KG1 (cell line): ENCODE measurements around the gene GLDN.
A peak's percentile ranks its signal among the peaks of the same experiment; 100 is the strongest.

Experiments used
- DNase-seq: peaks from one replicate; lab custom pipeline; 2025; lab: John Stamatoyannopoulos, UW

The GLDN gene

DNA sequence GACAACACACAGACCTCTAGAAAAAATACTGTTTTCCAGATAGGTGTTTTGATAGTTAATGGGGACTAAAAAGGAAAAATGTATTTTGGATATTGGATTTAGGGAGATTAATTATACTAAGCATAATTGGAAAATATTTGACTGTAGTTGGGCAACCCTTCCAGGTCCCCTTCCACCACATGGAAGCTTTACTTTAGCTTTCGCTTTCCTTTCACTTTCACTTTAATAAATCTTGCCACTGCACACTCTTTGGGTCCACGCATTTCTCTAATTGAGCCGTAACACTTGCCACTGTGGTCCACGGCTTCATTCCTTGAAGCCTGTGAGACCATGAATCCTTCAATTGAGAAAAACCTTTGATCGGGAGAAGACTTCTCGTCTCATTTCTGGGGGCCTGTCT, 15.5 kb downstream of the GLDN start:
- DNase-seq = no peak

DNA sequence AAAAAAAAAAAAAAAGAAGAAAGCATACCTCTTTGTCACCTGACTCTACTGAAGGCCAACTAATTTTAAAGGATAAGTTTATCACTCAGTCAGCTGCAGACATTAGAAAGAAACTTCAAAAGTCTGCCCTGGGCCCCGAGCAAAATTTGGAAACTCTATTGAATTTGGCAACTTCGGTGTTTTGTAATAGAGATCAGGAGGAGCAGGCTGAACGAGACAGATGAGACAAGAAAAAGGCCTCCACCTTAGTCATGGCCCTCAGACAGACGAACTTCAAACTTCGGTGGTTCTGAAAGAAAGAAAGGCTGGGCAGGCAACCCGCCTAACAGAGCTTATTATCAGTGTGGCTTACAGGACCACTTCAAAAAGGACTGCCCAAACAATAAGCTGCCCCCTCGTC, 18.5 kb downstream of the GLDN start:
- DNase-seq = no peak

DNA sequence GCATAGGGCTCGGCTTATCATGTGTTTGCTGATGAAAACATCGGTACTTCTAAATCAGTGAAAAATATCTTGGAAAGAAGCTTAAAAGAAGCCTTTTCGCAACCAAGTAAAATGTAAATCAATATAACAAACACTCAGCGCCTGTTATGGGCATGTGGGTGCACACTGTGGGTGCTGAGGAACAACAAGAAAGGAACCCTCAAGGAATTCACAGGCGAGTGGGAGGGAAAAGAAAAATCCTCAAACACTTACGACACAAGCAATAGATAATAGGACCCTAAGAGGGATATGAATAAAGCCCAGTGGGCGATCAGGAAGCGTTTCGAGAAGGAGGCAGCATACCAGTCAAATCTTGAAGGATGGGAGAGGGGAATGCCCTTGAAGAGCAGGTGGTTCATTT, 21.9 kb downstream of the GLDN start:
- DNase-seq = no peak

DNA sequence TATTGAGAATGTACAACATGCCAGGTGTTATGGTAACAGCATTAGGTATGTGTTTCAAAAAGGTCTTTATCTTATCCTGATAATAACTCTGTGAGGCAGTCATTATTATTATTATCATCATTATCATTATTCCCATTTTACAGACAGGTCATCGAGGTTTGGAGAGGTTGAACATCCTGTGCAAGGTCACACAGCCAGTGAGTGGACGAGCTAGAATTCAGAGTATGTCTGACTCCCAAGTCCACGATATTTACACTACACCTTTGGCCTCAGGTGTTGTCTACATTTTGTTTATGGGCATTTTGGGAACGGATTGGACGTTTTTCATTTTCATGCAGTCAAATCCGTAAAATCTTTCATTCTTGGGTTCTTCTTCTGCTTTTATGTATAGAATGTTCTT, 24.0 kb downstream of the GLDN start:
- no peak for DNase-seq

DNA sequence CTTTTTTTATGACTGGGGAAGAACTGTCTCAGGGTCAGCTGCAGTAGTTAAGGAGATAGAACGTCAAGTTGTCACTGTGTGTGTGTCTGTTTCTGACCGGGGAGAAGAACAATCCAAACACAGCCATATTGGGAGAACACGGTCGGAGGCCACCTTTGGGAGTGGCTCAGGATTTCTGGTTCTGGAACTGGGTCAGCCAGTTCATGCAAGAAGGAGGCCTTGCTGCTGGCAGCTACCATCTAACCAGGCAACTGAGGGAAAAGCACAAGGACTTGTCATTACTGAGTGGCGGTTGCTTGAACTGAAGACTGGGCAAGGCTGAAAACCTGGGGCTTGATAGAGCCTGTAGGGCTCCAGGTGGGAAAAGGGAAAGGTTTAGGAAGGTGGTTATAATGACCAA, 24.6 kb downstream of the GLDN start:
- no peak for DNase-seq

DNA sequence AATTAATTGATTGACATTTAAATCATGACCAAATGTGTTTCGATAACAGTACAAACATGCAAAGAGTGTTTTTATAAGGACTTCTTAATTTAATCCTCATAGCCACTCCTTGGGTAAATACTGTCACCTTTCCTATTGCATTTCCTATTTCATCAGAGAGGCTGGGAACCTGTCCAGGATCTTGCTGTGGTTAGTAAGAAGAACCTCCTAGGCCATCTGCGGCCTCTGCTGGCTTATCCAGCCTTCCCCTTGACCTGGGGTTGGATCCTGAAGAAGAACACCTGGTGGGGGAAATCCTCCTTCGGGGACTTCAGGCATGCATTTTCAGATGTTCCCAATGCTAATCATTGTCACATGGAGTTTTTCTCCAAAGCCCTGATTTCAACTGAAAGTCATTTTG, 25.5 kb downstream of the GLDN start:
- DNase-seq = no peak

DNA sequence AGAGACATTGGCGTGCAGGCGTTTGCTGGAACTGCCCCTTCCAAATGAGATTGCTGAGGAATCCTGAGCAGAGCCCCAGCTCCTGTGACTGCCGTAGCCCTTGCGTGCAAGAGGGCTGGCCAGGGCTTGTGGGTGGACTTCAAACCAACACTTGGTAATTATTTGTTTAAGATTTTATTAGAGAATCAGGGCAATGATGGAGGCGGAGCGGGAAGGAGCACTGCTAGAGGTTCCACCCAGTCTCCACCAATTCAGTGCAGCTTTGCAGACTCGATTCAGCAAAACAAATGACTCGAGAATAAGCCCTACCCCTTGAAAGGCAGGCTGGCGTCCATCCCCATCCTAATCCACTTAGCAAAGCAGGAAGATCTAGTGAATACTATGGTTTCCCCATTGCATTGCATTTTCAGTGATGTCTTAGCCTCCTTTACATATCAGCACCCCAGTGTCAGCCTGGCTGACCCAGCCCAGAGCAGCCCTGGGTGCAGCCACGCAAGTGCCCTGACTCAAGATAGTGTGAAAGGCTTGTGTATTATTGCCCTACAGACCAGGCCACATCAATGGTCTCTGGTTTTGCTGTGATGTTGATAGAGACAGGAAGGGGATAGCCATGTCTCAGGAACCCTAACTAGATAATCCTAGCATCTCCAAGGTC, 26.0 kb downstream of the GLDN start:
- no peak for DNase-seq

DNA sequence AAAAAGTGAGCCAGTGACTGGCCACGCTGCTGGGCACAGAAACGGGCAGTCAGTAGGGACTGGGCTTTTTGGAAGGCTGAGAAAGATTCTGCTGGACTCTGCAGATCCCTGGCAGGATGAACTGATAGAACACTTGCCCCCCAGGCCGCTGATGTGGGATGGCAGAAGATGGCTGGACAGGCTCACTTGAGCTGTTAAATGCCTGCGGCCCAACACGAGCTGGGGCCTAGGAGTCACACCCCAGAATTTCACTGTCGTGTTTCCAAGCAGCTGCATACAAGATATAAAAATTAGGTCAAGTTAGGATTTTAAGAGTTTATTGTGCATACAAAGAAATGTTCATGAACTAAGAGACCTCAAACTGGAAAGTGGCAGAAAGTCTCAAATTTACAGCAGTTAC, 26.9 kb downstream of the GLDN start:
- DNase-seq = no peak

DNA sequence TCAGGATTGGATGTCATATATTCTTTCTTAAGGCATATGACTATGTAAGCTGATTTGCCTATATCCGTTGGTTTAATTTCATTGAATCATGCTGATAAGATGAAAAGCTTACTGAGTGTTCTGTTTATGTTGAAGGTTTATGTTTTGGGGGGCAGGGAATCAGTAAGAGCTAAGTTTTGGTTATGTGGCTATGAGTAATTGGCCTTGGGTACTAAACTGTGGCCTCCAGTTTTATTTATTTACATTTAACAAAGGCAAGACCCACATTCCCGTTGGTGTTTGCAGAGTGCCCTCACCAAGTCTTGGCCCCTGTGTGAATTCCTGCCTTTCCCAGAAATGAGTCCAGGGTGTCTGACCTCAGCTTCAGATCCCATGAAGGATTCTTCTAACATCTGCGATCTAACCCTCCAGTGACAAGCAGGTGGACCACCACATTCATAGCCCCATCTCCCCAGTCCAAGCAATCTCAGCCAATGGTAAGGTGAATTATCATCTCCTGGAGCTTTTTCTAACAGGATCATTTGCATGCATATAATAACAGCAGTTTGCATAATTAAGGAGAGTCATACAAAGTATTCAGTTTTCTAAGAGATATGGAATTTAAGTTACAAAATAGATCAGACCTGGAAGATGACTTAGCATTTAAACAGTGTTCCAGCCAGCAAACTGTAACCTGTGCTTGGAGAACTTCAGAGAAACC, 27.4 kb downstream of the GLDN start:
- no peak for DNase-seq

DNA sequence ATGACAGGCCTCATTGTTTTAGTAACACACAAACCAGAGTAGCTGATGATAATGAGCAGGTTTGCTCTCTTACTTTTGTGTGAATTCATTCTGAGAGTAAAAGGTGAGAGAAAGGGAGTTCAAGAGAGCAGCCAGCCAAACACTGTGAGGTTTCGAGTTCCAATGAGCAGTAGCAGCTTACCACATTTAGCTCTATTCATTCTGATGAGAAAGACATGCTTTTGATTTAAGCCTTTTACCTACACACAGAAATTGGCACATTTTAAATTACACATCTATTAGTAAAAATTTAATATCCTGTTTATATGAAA, 28.0 kb downstream of the GLDN start:
- DNase-seq = no peak

DNA sequence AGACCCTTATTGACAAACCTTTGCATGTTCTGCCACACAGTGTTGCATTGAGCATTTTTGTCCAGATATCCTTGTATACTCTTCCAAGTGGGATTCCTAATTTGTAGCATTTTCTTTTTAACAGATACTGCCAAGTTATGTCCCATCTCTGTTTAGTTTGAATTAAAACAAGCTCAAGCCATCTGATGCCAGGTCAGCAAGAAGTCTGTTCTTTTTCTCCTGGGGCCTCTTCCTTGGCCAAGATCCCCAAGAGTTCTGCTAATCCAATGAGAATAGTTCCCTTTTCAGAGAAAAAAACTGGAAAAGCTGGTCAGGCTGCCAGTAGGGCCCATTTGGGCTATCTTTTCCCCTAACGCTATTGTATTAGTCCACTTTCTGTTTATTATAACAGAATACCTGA, 29.8 kb downstream of the GLDN start:
- no peak for DNase-seq

DNA sequence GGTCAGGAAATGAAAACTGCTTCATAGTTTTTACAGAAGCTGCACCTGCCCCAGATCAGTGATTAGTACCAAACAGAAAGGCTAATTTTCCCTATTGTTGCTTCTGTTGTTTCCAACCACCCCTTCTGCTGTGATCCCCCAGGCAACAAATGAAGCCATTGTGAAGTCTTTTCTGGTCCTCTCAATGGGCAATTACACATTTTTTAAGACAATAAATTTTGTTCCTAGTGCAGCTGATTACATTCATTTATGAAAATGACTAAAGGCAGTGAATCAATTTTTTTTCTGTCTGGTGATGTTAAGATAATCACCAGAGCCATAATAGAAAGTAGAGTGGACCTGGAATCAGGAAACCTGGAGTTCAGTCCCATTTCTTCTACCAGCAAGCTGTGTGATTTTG, 32.7 kb downstream of the GLDN start:
- no peak for DNase-seq

DNA sequence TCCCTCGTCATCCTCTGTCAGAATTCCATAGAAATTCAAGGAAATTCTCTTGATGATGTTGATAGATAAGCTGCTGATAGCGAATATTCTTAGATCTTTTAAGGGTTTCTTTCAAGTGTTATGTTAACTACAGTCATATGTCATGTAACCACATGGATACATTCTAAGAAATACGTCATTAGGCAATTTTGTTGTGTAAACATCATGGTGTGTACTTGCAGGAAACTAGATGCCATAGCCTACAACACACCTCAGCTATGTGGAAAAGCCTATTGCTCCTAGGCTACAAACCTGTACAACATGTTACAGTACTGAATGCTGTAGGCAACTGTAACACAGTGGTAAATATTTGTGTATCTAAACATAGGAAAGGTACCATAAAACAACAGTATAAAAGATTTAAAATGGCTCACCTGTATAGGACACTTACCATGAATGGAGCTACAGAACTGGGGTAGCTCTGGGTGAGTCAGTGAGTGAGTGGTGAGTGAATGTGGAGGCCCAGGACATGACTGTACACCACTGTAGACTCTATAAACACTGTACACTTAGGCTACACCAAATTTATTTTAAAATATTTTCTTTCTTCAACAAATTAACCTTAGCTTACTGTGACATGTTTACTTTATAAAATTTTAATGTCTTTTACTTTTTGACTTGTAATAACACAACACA, 34.6 kb downstream of the GLDN start:
- DNase-seq = no peak

DNA sequence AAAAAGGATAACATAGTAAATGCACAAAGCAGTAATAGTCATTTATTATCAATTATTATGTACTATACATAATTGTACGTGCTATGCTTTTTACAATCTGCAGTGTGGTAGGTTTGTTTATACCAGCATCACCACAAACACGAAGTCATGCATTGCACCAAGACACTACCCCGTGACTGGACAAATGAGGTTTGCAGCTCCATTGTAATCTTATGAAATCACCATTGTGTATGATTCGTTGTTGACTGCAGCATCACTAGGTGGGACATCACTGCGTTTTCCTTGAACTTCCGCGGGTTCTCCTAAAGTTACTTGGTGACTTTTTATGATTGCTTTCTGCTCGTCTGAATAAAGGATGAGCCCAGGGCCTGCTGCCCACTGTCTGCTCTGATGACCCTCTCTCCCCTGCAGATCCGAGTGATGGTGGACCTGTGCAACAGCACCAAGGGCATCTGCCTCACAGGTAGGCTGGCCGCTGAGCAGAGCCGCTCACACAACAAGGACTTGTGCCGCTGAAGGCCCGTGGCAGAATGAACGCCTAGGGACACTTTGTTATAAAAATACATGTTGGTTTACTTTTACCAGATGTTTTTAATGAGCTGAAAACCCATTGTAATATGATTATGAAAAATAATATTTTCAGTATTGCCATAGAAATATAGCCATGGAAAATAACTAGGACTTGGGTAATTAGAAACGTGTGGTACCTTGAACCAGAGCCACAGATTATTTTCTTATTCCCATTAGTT, 35.8 kb downstream of the GLDN start:
- no peak for DNase-seq

DNA sequence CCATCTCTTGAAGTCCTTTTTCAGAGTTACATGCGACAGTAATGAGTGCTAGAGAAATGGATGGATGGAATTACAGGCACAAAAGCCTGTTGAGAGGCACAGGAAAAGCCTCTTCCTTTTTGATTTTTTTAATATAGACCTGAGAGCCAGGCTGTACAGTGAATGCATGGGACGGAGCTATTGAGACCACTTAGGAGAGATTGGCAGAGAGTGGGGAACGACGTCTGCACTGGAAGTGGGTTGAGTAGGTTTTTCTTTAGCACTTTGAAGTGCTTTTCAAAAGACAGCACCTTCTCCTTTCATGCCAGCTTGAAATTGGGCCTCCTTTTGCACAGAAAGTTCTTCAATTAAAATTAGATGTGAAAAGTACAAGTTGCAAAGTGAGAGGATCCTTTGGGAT, 37.0 kb downstream of the GLDN start:
- no peak for DNase-seq

DNA sequence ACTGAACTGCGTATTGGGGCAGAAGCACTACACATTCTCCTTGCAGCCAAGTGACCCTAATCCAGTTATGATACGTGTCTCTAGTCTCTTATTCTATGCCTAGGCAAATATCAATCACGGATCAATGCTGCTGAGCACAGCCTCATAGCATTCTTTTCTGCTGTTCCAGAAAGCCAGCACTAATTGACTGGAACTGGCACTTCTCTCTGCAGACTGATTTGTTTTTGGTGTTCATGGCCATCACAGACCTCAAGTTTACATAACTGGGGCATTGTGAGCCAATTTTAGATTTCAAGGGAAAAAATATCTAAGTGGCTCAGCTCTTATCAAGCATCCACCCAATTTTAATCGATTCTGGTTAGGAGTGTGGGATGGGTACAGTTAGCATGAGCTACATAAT, 37.9 kb downstream of the GLDN start:
- DNase-seq = no peak

DNA sequence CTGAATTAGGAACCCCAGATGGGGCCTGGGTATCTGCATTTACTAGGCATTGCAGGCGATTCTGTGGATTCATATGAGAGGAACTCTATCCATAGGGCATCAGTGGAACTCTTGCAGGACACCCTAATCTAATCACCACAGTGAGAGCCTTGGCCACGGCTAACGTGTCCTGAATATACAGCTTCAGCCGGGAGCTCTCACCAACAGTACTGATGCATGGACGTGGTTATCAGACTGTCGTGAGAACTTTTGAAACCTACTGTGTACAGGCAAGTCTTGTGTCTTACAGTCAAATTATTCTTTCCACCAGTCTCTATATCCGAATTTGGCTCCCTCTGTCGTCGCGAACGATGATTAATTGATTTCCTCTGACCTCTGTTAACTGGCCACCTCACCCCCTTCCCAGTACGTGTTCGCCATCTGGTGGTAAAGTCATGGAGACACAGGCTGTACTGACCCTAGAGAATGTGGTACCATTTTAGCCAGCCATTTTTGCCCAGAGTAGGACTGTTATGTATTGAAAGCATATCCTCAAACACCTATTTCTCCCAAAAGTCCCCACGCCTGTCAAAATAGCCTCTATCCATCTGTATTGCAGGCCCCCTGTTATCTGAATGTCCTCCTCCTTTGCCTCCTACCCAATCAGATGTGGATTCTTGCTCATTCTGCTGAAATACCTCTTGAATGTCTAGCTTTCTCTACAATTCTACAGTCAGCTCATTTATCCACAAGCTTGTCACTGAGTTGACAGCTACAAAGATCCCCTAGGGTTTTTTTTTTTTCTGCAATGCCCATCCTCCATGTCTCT, 39.7 kb downstream of the GLDN start:
- peak; percentile 7 for DNase-seq

DNA sequence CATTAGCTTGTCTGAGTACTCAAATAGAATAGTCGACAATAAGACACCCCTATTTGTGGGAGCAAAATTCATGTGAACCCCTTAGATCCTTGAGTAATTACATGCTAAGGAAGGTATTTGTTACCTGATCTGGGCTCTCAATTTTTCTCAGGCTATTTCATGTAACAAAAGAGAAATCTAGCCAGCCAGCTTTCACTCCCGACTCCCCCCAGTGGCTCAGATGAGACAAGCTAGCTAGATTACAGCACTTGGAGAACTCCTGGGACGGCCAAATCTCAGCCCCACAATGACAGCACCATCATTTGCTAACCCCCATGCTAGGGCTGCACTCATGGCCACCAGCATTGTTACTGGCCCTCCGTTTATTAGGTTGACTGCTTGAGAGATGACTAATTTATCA, 41.3 kb downstream of the GLDN start:
- DNase-seq = no peak

DNA sequence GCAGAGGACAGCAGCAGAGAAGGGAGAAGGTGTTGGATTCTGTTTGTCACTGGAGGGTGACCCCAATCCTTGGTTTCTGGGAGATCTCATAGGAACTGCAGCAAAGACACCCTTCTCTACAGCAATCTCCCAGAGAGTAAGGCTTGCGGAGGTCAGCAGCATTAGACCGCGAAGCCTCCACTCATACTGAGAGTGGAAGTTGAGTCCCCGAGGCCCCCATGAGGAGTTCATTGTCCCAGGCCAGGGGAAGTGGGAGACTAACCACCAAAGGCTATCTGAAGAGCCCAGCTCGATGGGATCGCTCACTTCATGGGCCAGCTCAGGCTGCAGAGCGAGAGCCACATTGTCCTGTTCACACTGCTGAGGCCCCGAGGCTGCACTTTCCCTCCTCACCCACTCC, 44.6 kb downstream of the GLDN start:
- no peak for DNase-seq

DNA sequence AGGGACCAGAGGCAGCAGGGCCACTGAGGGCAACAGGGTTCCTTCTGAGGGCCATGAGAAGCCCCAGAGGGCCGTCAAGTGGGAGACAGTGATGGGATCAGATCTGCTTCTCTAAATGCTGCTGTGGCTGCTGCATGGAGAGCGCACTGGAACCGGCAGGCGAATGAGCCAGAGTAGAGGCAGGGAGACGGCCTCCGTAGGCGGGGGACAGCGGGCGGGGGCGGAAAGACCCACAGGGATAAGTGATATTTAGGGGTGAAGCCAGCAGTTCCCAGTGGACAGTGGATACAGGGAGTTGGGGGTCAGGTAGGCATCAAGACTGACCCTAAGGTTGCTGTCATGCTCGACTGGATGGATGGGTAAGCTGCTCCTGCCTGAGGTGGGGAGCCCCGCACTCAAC, 45.0 kb downstream of the GLDN start:
- no peak for DNase-seq

DNA sequence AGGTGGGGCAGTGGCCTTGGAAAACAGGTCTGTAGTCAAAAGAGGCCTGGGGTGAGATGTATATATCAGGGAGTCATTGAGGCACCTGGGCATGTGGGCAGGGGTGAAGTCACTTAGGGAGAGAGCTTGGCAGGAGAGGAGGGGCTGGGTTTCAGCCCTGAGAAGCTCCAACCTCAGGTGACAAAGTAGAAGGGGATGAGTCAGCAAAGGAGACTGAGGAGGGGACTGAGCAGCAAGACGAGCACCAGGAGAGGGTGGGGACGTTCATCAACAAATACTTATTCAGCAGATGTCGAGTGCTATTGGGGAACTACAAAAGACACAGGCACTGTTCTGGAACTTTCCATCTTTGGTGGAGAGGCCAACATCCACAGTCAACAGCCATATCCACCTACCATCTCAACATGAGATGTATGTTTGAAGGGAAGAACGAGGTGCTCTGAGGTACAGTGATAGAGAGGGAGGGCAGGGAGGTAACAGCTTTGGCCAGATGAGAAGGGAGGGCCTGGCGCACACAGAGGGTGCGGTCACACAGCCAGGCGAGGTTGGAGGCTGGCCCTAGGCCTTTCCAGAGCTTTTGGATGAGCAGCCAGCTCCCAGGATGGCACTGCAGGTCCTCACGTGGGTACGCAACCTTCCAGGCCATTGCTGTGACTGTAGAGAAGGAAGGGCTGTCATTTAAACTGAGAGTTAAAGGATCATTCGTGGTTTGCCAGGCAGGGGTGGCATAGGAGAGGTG, 45.7 kb downstream of the GLDN start:
- DNase-seq = no peak

DNA sequence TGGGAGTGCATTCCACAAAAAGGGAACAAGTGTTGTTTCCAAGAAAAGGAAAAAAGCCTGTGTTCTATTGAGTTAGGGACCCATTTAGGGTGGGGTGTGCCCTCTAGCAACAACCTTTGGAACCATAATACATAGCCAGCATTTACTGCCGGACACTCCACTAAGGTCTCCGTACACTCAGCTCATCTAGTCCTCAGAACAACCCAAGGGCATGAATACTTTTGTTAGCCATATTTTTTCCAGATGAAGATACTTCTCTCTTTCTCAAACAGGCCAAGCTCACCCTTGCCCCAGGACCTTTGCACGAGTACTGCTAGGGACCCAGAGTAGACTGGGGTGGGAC, 46.2 kb downstream of the GLDN start:
- DNase-seq = no peak
